GM21786 (cell line): Measurements from ENCODE around the gene ARID1B.
"Not testable (repeated sequence)": the region's sequence is repeated elsewhere in the genome, so short reads cannot be mapped to it uniquely, and the experiment has no call there.

Source experiments
- ATAC-seq: cut with Tn5 transposase; IDR thresholded peaks from one replicate; pipeline ENCODE4 v1.9.1; 2021; ENCODE audit not compliant: unreplicated experiment

Gene ARID1B

DNA sequence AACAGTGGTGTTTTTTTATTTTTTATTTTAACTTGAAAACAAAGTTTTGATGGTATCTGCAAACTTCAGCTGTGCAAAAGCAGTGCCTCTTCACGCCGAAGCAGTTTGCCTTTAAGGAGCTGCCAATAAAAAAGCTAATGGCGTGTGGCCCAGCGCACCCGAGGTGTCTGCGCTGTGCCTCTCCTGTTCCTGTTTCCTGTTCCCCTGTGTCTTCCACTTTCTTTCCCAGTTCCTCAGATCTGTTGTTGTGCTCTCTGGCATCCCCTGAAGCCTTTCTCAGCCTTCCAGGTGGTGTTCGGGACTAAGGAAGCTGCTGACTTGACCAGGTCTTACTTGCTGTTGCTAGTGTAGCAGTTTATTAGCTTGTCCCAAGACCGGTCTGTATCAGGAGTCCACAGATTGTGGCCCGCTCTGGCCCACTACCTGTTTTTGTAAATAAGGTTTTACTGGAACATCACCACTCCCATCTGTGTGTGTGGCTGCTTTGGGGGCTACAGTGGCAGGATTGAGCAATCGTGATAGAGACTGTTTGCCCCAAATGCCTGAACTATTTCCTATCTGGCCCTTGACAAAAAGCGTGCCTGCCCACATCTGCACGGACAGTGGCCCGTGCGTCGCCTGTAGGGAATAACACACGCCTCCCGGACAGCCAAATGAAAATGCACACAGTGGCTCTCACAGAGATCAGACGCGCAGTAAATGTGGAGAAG, 367.8 kb downstream of the ARID1B start:
- no peak for ATAC-seq

DNA sequence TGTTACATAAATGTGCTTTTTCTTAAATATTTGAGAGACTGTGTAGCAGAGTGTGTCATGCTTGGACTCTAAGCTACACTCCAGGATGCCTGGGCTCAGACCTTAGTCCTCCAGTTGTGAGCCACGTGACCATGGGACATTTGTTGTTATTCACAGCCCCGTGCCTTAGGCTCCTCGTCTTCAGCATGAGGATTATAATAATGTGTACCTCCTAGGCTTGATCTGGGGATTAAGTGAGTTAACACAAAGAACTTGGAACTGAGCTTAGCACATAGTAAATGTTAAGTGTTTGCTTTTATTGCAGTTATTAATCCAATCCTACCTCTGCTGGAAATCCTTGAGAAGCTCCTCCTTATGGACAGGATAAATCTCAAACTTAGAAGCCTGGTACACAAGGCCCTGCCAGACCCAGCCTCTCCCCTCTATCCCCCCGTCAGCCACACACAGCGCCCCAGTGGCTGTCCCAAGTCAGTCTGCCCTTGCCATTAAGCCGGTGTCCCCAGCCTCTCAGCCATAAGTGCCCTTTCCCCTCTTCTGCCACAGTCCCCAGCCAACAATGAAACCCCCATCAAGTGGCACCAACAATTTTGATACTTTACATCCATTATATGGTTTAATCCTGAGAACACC, 368.6 kb downstream of the ARID1B start:
- ATAC-seq, result no peak

DNA sequence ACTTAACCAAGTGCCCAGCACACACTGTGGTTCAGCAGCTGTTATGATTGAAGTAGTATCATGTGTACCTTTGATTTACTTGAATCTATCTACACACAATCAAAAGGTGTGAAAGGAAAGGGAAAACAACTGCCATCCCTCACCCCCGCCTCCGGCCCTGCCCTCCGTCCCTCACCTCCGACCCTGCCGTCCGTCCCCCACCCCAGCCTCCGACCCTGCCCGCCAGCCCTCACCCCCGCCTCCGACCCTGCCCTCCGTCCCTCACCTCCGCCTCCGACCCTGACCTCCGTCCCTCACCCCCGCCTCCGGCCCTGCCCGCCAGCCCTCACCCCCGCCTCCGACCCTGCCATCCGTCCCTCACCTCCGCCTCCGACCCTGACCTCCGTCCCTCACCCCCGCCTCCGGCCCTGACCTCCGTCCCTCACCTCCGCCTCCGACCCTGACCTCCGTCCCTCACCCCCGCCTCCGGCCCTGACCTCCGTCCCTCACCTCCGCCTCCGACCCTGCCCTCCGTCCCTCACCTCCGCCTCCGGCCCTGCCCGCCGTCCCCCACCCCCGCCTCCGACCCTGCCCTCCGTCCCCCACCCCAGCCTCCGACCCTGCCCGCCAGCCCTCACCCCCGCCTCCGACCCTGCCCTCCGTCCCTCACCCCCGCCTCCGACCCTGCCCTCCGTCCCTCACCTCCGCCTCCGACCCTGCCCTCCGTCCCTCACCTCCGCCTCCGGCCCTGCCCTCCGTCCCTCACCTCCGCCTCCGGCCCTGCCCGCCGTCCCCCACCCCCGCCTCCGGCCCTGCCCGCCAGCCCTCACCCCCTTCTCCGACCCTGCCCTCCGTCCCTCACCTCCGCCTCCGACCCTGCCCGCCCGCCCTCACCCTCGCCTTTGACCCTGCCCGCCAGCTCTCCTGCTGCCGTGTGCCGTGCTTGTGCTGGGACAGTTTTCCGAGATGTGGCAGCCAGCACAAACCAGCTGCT, 370.2 kb downstream of the ARID1B start:
- ATAC-seq, result not testable (repeated sequence)

DNA sequence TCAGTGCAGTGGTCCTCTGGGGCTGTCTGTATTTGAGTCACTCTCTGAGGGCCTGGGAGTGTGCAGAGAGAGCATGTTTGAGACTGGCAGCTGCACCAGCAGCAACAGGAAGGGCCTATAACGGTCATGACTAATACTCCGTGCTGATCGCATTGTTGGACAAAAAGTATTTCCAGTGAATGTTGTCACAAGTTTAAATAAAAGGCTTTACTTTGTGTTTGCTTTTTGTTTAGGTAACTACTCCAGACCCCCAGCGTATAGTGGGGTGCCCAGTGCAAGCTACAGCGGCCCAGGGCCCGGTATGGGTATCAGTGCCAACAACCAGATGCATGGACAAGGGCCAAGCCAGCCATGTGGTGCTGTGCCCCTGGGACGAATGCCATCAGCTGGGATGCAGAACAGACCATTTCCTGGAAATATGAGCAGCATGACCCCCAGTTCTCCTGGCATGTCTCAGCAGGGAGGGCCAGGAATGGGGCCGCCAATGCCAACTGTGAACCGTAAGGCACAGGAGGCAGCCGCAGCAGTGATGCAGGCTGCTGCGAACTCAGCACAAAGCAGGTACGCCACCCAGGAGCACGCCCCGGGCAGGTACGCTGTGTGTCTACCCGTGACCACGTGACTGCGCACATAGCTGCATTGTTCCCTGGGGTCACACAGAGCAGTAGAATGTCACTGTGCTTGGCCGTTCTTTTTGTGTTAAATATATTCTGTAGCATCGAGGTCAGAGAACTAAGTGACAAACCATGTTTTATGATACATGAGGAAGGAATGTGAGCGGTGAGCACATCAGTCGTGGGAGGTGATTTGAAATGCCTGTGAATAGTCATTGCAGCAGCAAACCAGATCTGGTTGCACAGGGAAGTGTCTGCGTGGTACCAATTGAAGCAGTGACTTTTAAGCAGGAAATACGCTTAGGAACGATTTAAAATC, 371.5 kb downstream of the ARID1B start:
- ATAC-seq, result no peak

DNA sequence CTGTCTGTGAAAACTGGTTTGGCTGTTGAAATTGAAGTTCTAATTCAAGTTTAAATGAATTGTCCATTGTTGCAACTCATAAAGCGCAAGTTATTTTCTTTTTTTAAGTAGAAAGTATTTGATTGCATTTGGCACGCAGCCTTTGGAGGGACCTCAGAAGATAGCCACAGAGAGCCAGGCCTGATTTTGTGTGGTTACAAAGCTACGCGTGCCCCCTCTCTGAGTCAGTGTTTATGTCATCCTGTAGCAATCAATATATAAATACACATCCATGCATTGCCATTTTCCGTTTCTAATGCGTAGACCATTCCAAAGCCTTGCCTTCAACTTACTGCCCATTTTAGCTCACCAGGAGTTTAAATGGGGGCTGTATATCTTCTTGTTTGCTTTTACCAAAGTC, 372.9 kb downstream of the ARID1B start:
- no peak for ATAC-seq

DNA sequence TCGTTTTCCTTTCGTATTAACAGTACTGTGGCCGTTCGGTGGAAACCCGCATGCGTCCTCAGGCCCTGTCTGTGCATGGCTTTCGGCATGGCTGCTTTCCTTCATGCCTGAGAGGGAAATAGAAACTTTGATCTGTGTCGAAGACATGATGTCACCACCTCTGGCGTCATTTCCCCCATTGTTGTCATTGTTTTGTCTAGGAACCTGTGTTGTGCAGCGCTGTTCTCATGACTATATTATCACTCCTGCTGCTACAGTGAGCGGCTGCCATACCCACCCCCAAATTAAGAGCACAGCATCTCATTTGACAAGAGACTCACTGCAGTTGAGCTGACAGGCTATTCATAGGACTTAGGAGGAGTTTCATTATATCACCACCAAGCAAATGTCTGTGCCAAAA, 373.9 kb downstream of the ARID1B start:
- no peak for ATAC-seq

DNA sequence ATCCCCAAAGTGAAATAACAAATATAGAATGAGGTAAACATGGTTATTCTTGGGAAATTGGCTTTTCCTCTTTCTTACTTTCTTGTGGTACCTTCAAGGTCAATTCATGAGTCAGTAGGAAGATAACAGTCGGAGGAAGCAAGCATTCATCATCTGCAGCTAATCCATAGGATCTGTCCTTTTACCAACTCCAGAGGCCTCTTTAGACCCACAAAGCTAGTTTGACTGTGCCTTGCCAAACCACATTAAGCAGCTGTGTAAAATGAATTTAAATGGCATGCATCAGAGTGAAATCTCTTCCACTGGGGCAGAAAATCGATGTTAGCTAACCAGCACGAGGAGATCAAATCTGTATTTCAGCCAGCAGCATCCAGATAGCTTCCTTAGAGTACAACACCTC, 374.8 kb downstream of the ARID1B start:
- no peak for ATAC-seq

DNA sequence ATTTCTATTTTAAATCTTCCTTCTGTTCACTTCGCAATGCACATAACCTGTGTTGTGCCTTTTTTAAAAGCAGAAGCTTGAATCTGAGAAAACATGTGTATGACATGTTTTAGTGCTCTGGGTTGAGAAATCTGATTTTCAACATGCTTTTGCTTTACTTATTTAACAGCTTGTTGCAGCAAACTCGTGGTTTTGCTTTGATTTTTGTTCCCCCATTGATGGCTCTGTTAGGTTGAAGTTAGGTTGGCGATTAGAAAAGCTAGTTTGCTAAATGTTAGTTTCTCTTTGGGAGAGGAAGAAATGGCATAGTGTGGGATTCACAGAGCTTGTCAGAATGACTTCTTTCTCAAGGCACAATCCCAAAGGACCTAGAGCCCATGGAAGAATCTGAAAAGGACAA, 375.4 kb downstream of the ARID1B start:
- ATAC-seq, result no peak

DNA sequence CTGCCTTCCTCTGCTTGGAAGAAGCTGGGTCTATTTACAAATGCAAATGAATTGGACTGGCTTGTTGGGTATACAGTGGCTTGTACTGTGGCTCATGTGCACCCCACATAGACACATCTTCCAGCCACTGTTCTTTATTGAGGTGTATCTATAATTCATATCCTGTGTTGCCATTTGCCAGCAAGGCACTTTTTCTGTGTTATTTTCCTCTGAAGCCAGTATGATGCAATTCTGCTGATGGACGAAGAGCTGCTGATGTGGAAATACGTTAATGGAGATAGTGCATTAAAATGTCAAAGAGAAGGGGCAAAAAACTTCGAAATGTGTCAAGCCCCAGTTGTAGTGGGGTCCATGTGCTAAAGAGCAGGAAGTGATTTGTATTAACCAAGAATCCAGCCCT, 378.6 kb downstream of the ARID1B start:
- no peak for ATAC-seq

DNA sequence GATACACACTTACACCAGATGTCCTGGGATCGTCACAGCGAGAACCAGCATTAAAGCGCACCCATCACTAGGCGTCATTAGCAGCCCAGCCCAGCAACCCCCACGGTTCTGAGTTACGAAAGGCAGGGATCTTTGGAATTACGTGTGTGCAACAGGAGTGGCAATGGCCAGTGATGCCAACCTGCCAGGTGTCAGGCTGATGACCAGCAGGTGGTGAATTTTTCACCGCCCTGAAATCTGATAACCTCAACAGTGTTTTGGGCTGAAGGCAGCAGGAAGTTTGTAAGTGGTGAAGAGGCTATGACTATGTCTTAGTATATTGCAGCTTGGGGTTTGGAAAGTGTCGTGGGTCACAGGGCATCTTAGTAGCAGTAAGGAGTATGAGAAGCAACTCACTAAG, 380.1 kb downstream of the ARID1B start:
- no peak for ATAC-seq

DNA sequence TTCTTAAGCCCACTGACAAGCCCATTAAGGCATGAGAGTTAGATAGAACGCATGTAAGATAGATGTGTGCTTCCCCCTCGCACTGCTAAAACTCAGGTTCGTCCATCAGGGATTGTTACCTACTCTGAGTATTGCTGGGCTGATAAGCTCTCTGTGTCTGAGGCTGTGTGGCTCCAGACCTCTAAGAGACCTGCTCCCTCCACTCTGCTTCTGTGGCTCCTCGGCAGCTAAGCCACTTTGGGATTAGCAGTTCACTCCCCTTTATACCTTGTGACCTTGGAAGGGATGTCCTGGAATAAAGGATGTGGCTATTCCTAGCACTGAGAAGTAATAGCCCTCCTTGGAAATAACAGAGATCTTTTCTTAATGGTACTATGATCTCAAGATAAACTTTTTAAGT, 381.3 kb downstream of the ARID1B start:
- no peak for ATAC-seq

DNA sequence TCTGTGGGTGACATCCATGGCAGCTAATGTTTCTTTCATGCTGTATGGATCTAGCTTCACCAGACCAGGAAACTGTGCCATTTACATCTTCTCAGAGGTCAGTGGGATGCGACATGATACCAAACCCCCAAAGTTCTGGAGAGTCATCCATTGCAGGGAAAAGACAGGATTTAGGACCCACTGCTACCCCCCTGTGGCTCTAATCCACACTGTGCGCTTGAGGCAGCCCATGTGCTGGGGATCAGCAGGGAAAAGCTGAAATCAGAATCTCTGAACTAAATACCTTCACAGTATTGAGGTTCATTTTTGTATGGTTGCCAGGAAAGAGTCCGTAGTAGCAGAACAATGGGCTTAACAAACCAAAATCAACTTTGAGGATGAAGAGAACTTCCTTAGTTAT, 381.7 kb downstream of the ARID1B start:
- no peak for ATAC-seq

DNA sequence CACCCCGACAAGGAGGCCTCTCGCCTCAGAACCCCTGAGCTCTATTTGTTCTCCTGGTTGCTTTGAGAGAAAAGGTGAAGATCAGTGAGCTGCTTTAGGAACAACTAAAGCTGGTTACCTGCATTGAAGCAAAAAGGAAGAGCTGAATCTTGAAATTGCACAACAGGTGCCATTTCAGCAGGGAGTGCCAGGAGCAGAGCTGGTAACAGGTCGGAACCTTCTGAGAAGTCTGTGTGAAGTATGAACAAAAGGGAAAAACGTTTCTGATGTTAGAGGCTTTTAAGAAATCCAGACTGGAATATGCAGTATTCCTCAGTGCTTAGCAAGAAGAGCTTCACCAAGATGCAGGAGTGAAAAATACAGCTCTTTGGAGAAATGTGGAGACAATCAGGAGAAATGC, 382.2 kb downstream of the ARID1B start:
- no peak for ATAC-seq

DNA sequence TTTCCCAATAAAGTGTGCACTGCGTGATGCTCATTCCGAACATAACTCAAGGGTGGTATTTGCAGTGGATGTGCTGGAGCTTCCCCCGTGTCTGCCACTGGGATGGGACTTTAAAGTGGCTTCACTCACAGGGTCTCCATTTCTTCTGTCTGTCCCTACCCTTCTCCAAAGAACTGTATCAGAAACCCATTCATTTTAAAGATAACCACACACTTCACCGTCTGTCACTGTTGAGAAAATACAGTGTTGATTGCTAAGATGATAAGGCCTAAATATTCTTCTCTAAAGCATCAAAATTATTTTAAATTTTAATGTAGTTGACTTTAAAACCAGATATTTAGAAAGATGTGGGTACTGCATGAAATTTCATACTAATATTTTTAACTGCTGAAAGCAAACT, 384.7 kb downstream of the ARID1B start:
- ATAC-seq, result no peak

DNA sequence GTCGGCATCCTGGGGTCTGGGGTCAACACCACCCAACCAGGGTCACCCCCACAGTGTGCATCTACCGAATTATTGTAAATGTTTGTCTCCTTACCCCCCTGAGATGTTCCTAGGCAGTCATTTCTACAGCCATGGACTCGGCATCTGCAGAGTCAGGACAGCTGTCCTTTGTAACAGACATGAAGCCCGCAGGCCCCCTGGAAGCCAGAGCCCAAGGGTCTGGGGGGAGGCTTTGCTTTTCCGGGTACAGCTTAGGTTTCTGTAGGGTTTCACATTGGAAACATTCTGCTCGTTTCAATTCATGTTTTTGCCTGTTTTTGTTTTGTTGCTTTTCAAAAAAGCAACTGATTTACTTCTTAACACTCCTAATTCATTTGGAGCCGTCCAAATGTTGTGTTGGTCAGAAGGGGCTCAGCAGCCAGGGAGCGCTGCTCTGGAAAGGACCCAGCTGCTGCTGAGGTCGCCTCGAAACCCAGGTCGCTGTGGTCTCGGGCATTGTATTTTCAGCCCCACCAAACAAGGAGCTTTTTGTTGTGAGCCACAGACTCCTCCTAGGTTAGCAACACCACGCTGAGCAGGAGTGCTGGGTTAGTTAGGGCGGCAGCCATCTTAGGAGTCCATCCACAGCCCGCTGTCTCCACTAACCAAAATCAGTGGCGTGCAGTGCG, 385.7 kb downstream of the ARID1B start:
- no peak for ATAC-seq

DNA sequence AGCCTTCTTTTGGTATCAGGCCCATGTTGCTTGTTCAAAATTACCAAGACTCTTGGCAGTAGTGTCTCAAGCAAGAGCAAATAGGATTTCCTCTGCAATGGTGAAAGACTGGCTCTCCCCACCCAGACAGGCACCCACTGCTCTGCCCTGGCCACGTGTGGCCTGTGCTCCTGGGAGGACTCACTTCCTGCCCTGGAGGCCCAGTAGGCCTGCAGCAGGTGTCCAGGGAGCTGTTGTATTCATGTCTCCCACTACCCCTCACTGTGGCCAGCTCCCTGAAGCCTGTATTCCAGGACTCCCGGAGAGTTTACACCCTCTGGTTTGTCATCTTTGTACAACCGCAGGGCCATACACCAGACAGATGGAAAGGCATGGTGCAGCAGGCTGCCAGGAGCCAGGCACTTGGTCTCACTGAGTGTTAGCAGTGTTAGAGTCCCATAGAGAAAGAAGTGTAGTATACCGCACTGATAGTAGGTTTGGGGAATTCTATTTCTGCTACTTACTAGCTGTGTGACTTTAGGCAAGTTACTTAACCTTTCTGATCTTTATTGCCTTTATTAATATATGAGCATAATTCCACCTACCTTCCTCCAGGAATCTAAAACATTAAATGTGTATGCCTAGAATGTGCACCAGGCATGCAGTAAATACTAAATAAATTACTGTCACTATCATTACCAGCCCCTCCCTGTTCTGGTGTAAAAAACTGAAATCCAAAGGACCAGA, 386.4 kb downstream of the ARID1B start:
- no peak for ATAC-seq

DNA sequence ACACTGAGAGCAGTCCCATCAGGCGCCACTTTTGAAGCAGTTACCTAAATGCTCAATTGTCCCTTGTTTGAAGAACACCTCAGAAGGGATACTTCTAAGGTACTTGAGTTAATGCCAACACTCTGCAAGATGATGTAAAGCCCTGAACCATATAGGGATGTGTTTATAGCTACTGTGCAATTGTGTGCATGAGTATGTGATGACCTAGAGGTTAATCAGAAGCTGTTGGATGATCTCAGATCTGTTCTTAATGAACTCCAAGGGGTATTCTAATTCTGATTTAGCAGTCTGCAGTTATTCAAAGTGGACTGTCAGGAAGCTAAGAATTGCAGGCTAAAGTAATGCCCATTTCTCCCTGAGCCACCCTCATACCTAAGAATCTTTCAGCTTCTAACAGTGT, 387.8 kb downstream of the ARID1B start:
- no peak for ATAC-seq

DNA sequence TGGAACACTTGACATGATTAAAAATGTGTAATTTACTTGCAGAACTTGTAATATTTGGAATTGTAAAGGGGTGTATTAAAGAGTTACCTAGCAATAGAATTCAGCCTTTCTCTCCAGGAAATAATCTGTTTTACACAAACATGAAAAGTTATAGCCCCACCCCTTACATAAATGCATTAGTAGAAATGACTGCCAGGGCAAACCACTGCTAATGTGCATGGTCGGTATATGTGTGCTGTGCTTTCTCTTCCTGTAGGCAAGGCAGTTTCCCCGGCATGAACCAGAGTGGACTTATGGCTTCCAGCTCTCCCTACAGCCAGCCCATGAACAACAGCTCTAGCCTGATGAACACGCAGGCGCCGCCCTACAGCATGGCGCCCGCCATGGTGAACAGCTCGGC, 389.6 kb downstream of the ARID1B start:
- ATAC-seq, result no peak

DNA sequence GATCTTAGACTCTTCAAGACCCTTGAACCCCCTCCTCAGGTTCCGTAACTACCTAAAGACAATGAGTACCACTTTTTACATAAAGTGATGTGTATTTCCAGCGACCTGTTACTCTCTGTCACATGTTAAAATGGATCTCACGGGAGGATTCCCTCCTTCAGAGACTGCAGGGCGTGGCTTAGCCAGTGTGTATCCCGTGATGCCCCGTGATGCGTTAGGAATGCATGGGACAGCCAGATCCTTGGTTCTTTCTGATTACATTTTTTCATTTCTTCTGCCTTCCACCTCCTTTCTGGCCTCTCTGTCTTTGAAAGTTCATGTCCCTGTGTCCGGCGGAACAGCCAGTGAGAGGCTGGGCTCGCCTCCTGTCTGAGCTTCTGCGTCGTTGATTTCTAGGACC, 390.7 kb downstream of the ARID1B start:
- no peak for ATAC-seq

DNA sequence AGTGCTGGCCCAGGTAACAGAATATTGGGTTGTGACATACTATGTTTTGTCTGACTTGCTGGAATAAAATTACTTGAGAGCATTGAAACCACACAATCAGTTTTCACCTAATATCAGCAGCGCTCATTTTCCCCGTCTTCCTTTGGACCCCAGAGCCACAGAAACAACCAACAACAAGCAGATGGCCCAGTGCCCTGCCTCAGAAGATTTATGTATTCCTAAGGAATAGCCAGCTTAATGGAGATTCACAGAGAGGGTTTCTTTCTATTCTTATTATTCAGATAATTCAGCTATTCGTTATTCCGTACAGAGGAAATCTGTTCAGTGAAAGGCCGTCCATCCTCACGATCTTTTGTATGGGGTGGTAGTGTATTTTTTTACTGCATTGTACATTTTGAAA, 391.3 kb downstream of the ARID1B start:
- no peak for ATAC-seq
